HG02981 (cell line): Measurements from ENCODE around the gene PATE4.

Experiments
- ATAC-seq: cut with Tn5 transposase; IDR thresholded peaks from one replicate; pipeline ENCODE4 v1.9.1; 2021; ENCODE audit warnings: mild to moderate bottlenecking, moderate library complexity; ENCODE audit not compliant: unreplicated experiment

The PATE4 gene

GRCh38 chr11:125887373-125888324 lies 54.5 kb downstream of the PATE4 start, which contains the start of gene HYLS1:
HYLS1 (plus strand) TSS chr11:125887668; CDS start chr11:125899369, 11,701 bp downstream.
- peak; percentile 84 for ATAC-seq
